ENCODE results near the gene FBXL22.

The FBXL22 gene

GRCh38 chr15:63593705-63594671 is 3.2 kb upstream of the FBXL22 start:
- no peaks in the 10 kb centered on the region for H3K9me3 ChIP-seq (ENCODE audit: severe bottlenecking)
- no peak overlapping the region for H3K4me3 ChIP-seq (ENCODE audit: severe bottlenecking)
- no peak for TF ChIP-seq CTCF (IDR thresholded peaks at IDR 0.05; ENCODE audit: poor library complexity, severe bottlenecking)
- peaks cover 37% of the 10 kb centered on the region for H3K36me3 ChIP-seq (ENCODE audit: low read depth)
- no peak overlapping the region for H3K27ac ChIP-seq (ENCODE audit: poor library complexity, severe bottlenecking)
- ATAC-seq (ENCODE audit: low read depth): no peak
- no peaks in the 10 kb centered on the region for H3K4me1 ChIP-seq (ENCODE audit: insufficient read depth, poor library complexity, severe bottlenecking)
- DNase-seq (ENCODE audit: low spot score): no peak
- no peaks in the 10 kb centered on the region for H3K27me3 ChIP-seq (ENCODE audit: insufficient read depth, poor library complexity, severe bottlenecking)

- Histone ChIP-seq H3K36me3 (ENCODE audit: low read depth) (peaks cover 26% of the 10 kb centered on the region), H3K27me3 (ENCODE audit: insufficient read depth, poor library complexity, severe bottlenecking) (no peaks in the 10 kb centered on the region), H3K27ac (ENCODE audit: poor library complexity, severe bottlenecking) (no peak overlapping the region), H3K9me3 (ENCODE audit: severe bottlenecking) (no peaks in the 10 kb centered on the region), H3K4me1 (ENCODE audit: insufficient read depth, poor library complexity, severe bottlenecking) (no peaks in the 10 kb centered on the region), H3K4me3 (ENCODE audit: severe bottlenecking) (no peak overlapping the region)
- TF ChIP-seq CTCF (IDR thresholded peaks at IDR 0.05; ENCODE audit: poor library complexity, severe bottlenecking): no peak
- no peak for ATAC-seq (ENCODE audit: low read depth)
- DNase-seq (ENCODE audit: low spot score): no peak
Measured at GRCh38 chr15:63595065-63595464, 2.1 kb upstream of the FBXL22 start.

- ATAC-seq (ENCODE audit: low read depth) (no peak), DNase-seq (ENCODE audit: low spot score) (no peak)
- Histone ChIP-seq H3K4me1 (ENCODE audit: insufficient read depth, poor library complexity, severe bottlenecking) (no peaks in the 10 kb centered on the region), H3K4me3 (ENCODE audit: severe bottlenecking) (no peak overlapping the region), H3K27ac (ENCODE audit: poor library complexity, severe bottlenecking) (no peak overlapping the region), H3K9me3 (ENCODE audit: severe bottlenecking) (no peaks in the 10 kb centered on the region), H3K27me3 (ENCODE audit: insufficient read depth, poor library complexity, severe bottlenecking) (no peaks in the 10 kb centered on the region), H3K36me3 (ENCODE audit: low read depth) (peaks cover 20% of the 10 kb centered on the region)
- no peak for TF ChIP-seq CTCF (IDR thresholded peaks at IDR 0.05; ENCODE audit: poor library complexity, severe bottlenecking)
Measured at GRCh38 chr15:63595688-63596087, 1.5 kb upstream of the FBXL22 start.

GRCh38 chr15:63596676-63597037 is 530 bp upstream of the FBXL22 start:
- Histone ChIP-seq H3K27ac (ENCODE audit: poor library complexity, severe bottlenecking) (no peak overlapping the region), H3K9me3 (ENCODE audit: severe bottlenecking) (no peaks in the 10 kb centered on the region), H3K4me3 (ENCODE audit: severe bottlenecking) (no peak overlapping the region), H3K4me1 (ENCODE audit: insufficient read depth, poor library complexity, severe bottlenecking) (no peaks in the 10 kb centered on the region), H3K36me3 (ENCODE audit: low read depth) (peaks cover 10% of the 10 kb centered on the region), H3K27me3 (ENCODE audit: insufficient read depth, poor library complexity, severe bottlenecking) (no peaks in the 10 kb centered on the region)
- DNase-seq (ENCODE audit: low spot score) (no peak), ATAC-seq (ENCODE audit: low read depth) (no peak)
- TF ChIP-seq CTCF (IDR thresholded peaks at IDR 0.05; ENCODE audit: poor library complexity, severe bottlenecking): no peak

GRCh38 chr15:63597821-63598220 is 634 bp downstream of the FBXL22 start:
- TF ChIP-seq CTCF (IDR thresholded peaks at IDR 0.05; ENCODE audit: poor library complexity, severe bottlenecking): no peak
- Histone ChIP-seq H3K4me1 (ENCODE audit: insufficient read depth, poor library complexity, severe bottlenecking) (no peaks in the 10 kb centered on the region), H3K36me3 (ENCODE audit: low read depth) (peaks cover 8% of the 10 kb centered on the region), H3K27me3 (ENCODE audit: insufficient read depth, poor library complexity, severe bottlenecking) (no peaks in the 10 kb centered on the region), H3K9me3 (ENCODE audit: severe bottlenecking) (no peaks in the 10 kb centered on the region), H3K27ac (ENCODE audit: poor library complexity, severe bottlenecking) (no peak overlapping the region), H3K4me3 (ENCODE audit: severe bottlenecking) (no peak overlapping the region)
- ATAC-seq (ENCODE audit: low read depth) (no peak), DNase-seq (ENCODE audit: low spot score) (no peak)

All from RWPE2 (cell line).